K562 (cell line): ENCODE measurements around the gene PVALEF. TPM values are rescaled to one million over a fixed set of nuclear protein-coding genes. Genes with fewer than 3 reads are reported as not detected.

ENCODE experiments used
- ESRRB ChIP-seq: fragments of 250-450 bp; sonication (Bioruptor Pico); IDR thresholded peaks from 2 replicates; pipeline ENCODE4 v1.5.0; 2020; ENCODE audit warnings: mild to moderate bottlenecking, moderate library complexity, borderline replicate concordance
- FOXO4 ChIP-seq: fragments of 450-650 bp; formaldehyde crosslinking; IDR thresholded peaks from 2 replicates; pipeline ENCODE4 v1.4.0; 2020; ENCODE audit warnings: mild to moderate bottlenecking, moderate library complexity
- GABPB2 ChIP-seq: fragments of 250-450 bp; sonication (Bioruptor Pico); conservative IDR thresholded peaks from 2 replicates; pipeline ENCODE4 v1.5.1; 2021; ENCODE audit warnings: mild to moderate bottlenecking
- MYBL2 ChIP-seq, 2 experiments: fragments of 450-650 bp in 1 of 2; sonication (generic) in 1 of 2; formaldehyde crosslinking in 1 of 2; IDR thresholded peaks; 2 replicates each; pipeline versions ENCODE4 v1.6.1 to v1.8.1; 2017 to 2022; ENCODE audit warnings: borderline replicate concordance in 1 of 2, inconsistent platforms in 1 of 2, low read depth in 1 of 2, mild to moderate bottlenecking in 1 of 2, missing genetic modification reagents in 1 of 2, moderate library complexity in 1 of 2
- NFIC ChIP-seq: fragments of 450-650 bp; IDR thresholded peaks from 2 replicates; pipeline ENCODE4 v1.6.1; 2017; ENCODE audit warnings: mild to moderate bottlenecking, inconsistent platforms
- RFX7 ChIP-seq: fragments of 250-450 bp; sonication (Bioruptor Pico); IDR thresholded peaks from 2 replicates; pipeline ENCODE4 v1.5.1; 2021; ENCODE audit warnings: mild to moderate bottlenecking
- SMARCC2 ChIP-seq: fragments of 450-650 bp; IDR thresholded peaks from 2 replicates; pipeline ENCODE4 v1.6.1; 2017; ENCODE audit warnings: antibody characterized with exemption, moderate library complexity, mild to moderate bottlenecking, low read depth
- YY1 ChIP-seq, 3 experiments: IDR thresholded peaks; 2 replicates each; pipeline ENCODE4 v1.6.1; 2011; ENCODE audit warnings: low read length in 2 of 3, mild to moderate bottlenecking in 2 of 3, moderate library complexity in 2 of 3, borderline replicate concordance in 1 of 3, control low read depth in 1 of 3, low read depth in 1 of 3; ENCODE audit not compliant: insufficient read depth in 3 of 3, insufficient replicate concordance in 2 of 3, control insufficient read depth in 1 of 3, insufficient read length in 1 of 3; ENCODE audit errors: extremely low read depth in 1 of 3
- ZBTB8A ChIP-seq: fragments of 450-650 bp; IDR thresholded peaks from 2 replicates; pipeline ENCODE4 v1.6.1; 2018; ENCODE audit warnings: mild to moderate bottlenecking, moderate library complexity; ENCODE audit not compliant: partially characterized antibody
- ZEB2 ChIP-seq: fragments of 450-650 bp; IDR thresholded peaks from 2 replicates; pipeline ENCODE4 v1.6.1; 2016
- ZNF24 ChIP-seq: fragments of 450-650 bp; IDR thresholded peaks from 2 replicates; pipeline ENCODE4 v1.6.1; 2016
- ZNF407 ChIP-seq: fragments of 450-650 bp; IDR thresholded peaks from 2 replicates; pipeline ENCODE4 v1.6.1; 2016; ENCODE audit warnings: low read depth
- ZNF609 ChIP-seq: sonication (generic); formaldehyde crosslinking; IDR thresholded peaks from 2 replicates; pipeline ENCODE4 v1.8.1; 2023; ENCODE audit warnings: missing genetic modification reagents, mild to moderate bottlenecking, borderline replicate concordance
- polyA plus RNA-seq, 8 experiments: library from polyadenylated mRNA; depleted of rRNA in 4 of 8; stranded (reverse) in 5 of 8; unstranded in 3 of 8; fragments of >200 nt; fragmentation: Nextera tagmentation in 2 of 8; fragmentation: Illumina TruSeq in 1 of 8; extraction: Ambion mirVana in 2 of 8; extraction: Trizol in 1 of 8; gene quantifications; 2 replicates each; pipeline versions ENCODE4 v1.2.1 to v1.2.3, GENCODE V29; 2011 to 2014; ENCODE audit warnings: inconsistent platforms in 1 of 8, missing spikeins in 1 of 8
- total RNA-seq, 7 experiments: library from RNA; depleted of rRNA in 6 of 7; stranded (reverse); fragments of >200 nt in 6 of 7; fragmentation: Illumina TruSeq in 2 of 7; extraction: Trizol in 2 of 7; gene quantifications; 2 replicates each; pipeline versions ENCODE4 v1.2.1 to v1.2.3, GENCODE V29; 2011 to 2021; ENCODE audit warnings: low replicate concordance in 1 of 7

Gene PVALEF
- total and polyA plus RNA-seq, 9 of the 15 experiments (the other 6 are each of a cell fraction or from before 2014, with no cell fraction given) = not detected

- TF ChIP-seq ZNF407 (no peak), MYBL2 (IDR thresholded peaks at IDR 0.05; ENCODE audit: low read depth) (no peak), MYBL2 (CRISPR knock-in tag; IDR thresholded peaks at IDR 0.05; ENCODE audit: borderline replicate concordance) (no peak), ZNF609 (CRISPR knock-in tag) (no peak), SMARCC2 (0 out of 2 replicates have a peak, but pooled peaks have one; percentile 34), FOXO4 (CRISPR knock-in tag) (no peak), RFX7 (no peak), NFIC (no peak), YY1 (IDR thresholded peaks at IDR 0.05; ENCODE audit: borderline replicate concordance in 1 of 3, control insufficient read depth in 1 of 3, extremely low read depth in 1 of 3, insufficient read depth in 3 of 3, insufficient read length in 1 of 3, insufficient replicate concordance in 2 of 3, low read depth in 1 of 3, low read length in 2 of 3) (no peak), ZBTB8A (no peak), ZNF24 (no peak), ZEB2 (no peak), ESRRB (no peak), GABPB2 (CRISPR knock-in tag) (no peak)
Measured at GRCh38 chr17:81153340-81153803, 11.9 kb upstream of the PVALEF start (continued).
